Endodermal cell (in vitro differentiated cells): ENCODE data around the gene HACD2. TPM values are rescaled to one million over a fixed set of nuclear protein-coding genes. Genes with fewer than 3 reads are reported as not detected.

Experiments used
- DNase-seq: peaks from one replicate; pipeline ENCODE4 v3.0.0-alpha.2; 2017
- H3K27ac ChIP-seq: 2 replicates; pipeline ENCODE4 v1.5.1; 2013; ENCODE audit warnings: mild to moderate bottlenecking, low read depth, low read length, moderate library complexity
- H3K27me3 ChIP-seq: 2 replicates; pipeline ENCODE4 v1.6.1; 2013; ENCODE audit warnings: mild to moderate bottlenecking, low read length, moderate library complexity; ENCODE audit not compliant: insufficient read depth, control insufficient read depth, poor library complexity, severe bottlenecking
- H3K36me3 ChIP-seq: 2 replicates; pipeline ENCODE4 v1.7.0; 2013; ENCODE audit warnings: mild to moderate bottlenecking, low read length, moderate library complexity; ENCODE audit not compliant: control insufficient read depth, insufficient read depth
- H3K4me1 ChIP-seq: one replicate; pipeline ENCODE4 v1.7.0; 2013; ENCODE audit warnings: low read length; ENCODE audit not compliant: control insufficient read depth, insufficient read depth
- H3K4me3 ChIP-seq: 2 replicates; pipeline ENCODE4 v1.5.1; 2013; ENCODE audit warnings: mild to moderate bottlenecking, low read length, moderate library complexity
- H3K9ac ChIP-seq: 2 replicates; pipeline ENCODE4 v1.6.1; 2013; ENCODE audit warnings: mild to moderate bottlenecking, low read length, moderate library complexity; ENCODE audit not compliant: poor library complexity, severe bottlenecking; ENCODE audit errors: extremely low read depth
- H3K9me3 ChIP-seq: 2 replicates; pipeline ENCODE4 v1.6.1; 2013; ENCODE audit warnings: mild to moderate bottlenecking, low read length, moderate library complexity; ENCODE audit not compliant: control insufficient read depth
- H3K27ac Mint-ChIP-seq: 2 replicates; pipeline ENCODE4 v1.8.0; 2020; ENCODE audit warnings: mixed read lengths
- H3K27me3 Mint-ChIP-seq: 2 replicates; pipeline ENCODE4 v1.8.0; 2021; ENCODE audit warnings: mild to moderate bottlenecking, mixed read lengths; ENCODE audit not compliant: insufficient read depth
- H3K36me3 Mint-ChIP-seq: 2 replicates; pipeline ENCODE4 v1.8.0; 2020; ENCODE audit warnings: low read depth, mixed read lengths
- H3K4me1 Mint-ChIP-seq: 2 replicates; pipeline ENCODE4 v1.8.0; 2020; ENCODE audit warnings: mixed read lengths
- H3K4me3 Mint-ChIP-seq: 2 replicates; pipeline ENCODE4 v1.8.0; 2020; ENCODE audit warnings: mild to moderate bottlenecking, moderate library complexity, mixed read lengths
- H3K9me3 Mint-ChIP-seq: 2 replicates; pipeline ENCODE4 v1.8.0; 2020; ENCODE audit warnings: mild to moderate bottlenecking, mixed read lengths
- WGBS, 2 experiments: methylation state at CpG; one replicate each; pipeline versions ENCODE4 v1.1.5 to v1.1.7; 2013; ENCODE audit warnings: missing lambda C conversion rate in 2 of 2, mixed read lengths in 1 of 2; ENCODE audit not compliant: insufficient coverage in 1 of 2, insufficient read length in 1 of 2; 5-methylcytosine and 5-hydroxymethylcytosine counted together
- total RNA-seq, 2 donors: library from RNA; stranded (reverse); fragmentation: NEBNext Ultra II Directional in 1 of 2; extraction: Animal tissue kit (Norgen Biotek cat#: 25700) in 1 of 2; gene quantifications; 2 replicates in 1 of 2; 3 replicates in 1 of 2; pipeline ENCODE4 v1.2.1, GENCODE V29; 2021
- TF ChIP-seq, protein P1 (sequence below): fragments of 200-600 bp; sonication (generic); conservative IDR thresholded peaks from 2 replicates; pipeline ENCODE4 v1.5.0; 2021; ENCODE audit warnings: antibody characterized with exemption, mild to moderate bottlenecking

Gene HACD2
- total RNA-seq, 2 donors from 2014 or later: 32.5 to 48.7 TPM

- peaks cover 6% of the 10 kb centered on the region for H3K4me1 Mint-ChIP-seq
- Histone ChIP-seq H3K4me3 (peak overlapping the region; percentile 88), H3K9ac (peak overlapping the region; percentile 67), H3K9me3 (peaks cover 6% of the 10 kb centered on the region), H3K27ac (no peak overlapping the region), H3K36me3 (peaks cover 55% of the 10 kb centered on the region), H3K4me1 (no peaks in the 10 kb centered on the region), H3K27me3 (no peaks in the 10 kb centered on the region)
- peaks cover 42% of the 10 kb centered on the region for H3K36me3 Mint-ChIP-seq
- no peak overlapping the region for H3K27ac Mint-ChIP-seq
- TF ChIP-seq, protein P1, sequence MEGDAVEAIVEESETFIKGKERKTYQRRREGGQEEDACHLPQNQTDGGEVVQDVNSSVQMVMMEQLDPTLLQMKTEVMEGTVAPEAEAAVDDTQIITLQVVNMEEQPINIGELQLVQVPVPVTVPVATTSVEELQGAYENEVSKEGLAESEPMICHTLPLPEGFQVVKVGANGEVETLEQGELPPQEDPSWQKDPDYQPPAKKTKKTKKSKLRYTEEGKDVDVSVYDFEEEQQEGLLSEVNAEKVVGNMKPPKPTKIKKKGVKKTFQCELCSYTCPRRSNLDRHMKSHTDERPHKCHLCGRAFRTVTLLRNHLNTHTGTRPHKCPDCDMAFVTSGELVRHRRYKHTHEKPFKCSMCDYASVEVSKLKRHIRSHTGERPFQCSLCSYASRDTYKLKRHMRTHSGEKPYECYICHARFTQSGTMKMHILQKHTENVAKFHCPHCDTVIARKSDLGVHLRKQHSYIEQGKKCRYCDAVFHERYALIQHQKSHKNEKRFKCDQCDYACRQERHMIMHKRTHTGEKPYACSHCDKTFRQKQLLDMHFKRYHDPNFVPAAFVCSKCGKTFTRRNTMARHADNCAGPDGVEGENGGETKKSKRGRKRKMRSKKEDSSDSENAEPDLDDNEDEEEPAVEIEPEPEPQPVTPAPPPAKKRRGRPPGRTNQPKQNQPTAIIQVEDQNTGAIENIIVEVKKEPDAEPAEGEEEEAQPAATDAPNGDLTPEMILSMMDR: no peak
- H3K9me3 Mint-ChIP-seq: peaks cover 4% of the 10 kb centered on the region
- no peaks in the 10 kb centered on the region for H3K27me3 Mint-ChIP-seq
- H3K4me3 Mint-ChIP-seq: no peak overlapping the region
- 93 to 100% methylated on average over 2 to 3 of the region's 3 CpGs for WGBS, 2 experiments
- DNase-seq: no peak
Observed at GRCh38 chr3:123582315-123582714, 2.5 kb downstream of the HACD2 start.

GRCh38 chr3:123576122-123576521 is 8.7 kb downstream of the HACD2 start:
- H3K27me3 Mint-ChIP-seq: no peaks in the 10 kb centered on the region

GRCh38 chr3:123571973-123572365 is 12.9 kb downstream of the HACD2 start:
- TF ChIP-seq, protein P1: no peak
- Histone ChIP-seq H3K9me3 (no peaks in the 10 kb centered on the region), H3K36me3 (peaks cover 61% of the 10 kb centered on the region), H3K27me3 (no peaks in the 10 kb centered on the region), H3K4me3 (no peak overlapping the region), H3K9ac (no peak overlapping the region), H3K27ac (no peak overlapping the region), H3K4me1 (peaks cover 9% of the 10 kb centered on the region)
- Mint-ChIP-seq H3K36me3 (peaks cover 15% of the 10 kb centered on the region), H3K4me1 (peaks cover 33% of the 10 kb centered on the region), H3K27ac (no peak overlapping the region), H3K4me3 (no peak overlapping the region), H3K27me3 (no peaks in the 10 kb centered on the region), H3K9me3 (no peaks in the 10 kb centered on the region)
- WGBS, 2 experiments: 97 to 100% methylated on average over 2 of the region's 2 CpGs
- no peak for DNase-seq

More at GRCh38 chr3:123576122-123576521, 8.7 kb downstream of the HACD2 start:
- Histone ChIP-seq H3K9me3 (no peaks in the 10 kb centered on the region), H3K27ac (no peak overlapping the region), H3K9ac (no peak overlapping the region), H3K36me3 (peaks cover 75% of the 10 kb centered on the region), H3K4me1 (peaks cover 2% of the 10 kb centered on the region), H3K27me3 (no peaks in the 10 kb centered on the region), H3K4me3 (no peak overlapping the region)
- TF ChIP-seq, protein P1: no peak
- H3K9me3 Mint-ChIP-seq: no peaks in the 10 kb centered on the region
- peaks cover 44% of the 10 kb centered on the region for H3K36me3 Mint-ChIP-seq
- peaks cover 10% of the 10 kb centered on the region for H3K4me1 Mint-ChIP-seq
- DNase-seq: no peak
- no peak overlapping the region for H3K27ac Mint-ChIP-seq
- WGBS, 2 experiments: 91 to 100% methylated on average over 3 of the region's 3 CpGs
- H3K4me3 Mint-ChIP-seq: no peak overlapping the region
